ENCODE measurements around the gene RERG. TPM values are rescaled to one million over a fixed set of nuclear protein-coding genes. Genes with fewer than 3 reads are reported as not detected.

RERG gene
- total RNA-seq, 2 experiments from 2014 or later = not detected

- ATAC-seq = no peak
- TF ChIP-seq, protein P1, sequence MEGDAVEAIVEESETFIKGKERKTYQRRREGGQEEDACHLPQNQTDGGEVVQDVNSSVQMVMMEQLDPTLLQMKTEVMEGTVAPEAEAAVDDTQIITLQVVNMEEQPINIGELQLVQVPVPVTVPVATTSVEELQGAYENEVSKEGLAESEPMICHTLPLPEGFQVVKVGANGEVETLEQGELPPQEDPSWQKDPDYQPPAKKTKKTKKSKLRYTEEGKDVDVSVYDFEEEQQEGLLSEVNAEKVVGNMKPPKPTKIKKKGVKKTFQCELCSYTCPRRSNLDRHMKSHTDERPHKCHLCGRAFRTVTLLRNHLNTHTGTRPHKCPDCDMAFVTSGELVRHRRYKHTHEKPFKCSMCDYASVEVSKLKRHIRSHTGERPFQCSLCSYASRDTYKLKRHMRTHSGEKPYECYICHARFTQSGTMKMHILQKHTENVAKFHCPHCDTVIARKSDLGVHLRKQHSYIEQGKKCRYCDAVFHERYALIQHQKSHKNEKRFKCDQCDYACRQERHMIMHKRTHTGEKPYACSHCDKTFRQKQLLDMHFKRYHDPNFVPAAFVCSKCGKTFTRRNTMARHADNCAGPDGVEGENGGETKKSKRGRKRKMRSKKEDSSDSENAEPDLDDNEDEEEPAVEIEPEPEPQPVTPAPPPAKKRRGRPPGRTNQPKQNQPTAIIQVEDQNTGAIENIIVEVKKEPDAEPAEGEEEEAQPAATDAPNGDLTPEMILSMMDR (IDR thresholded peaks at IDR 0.05) = no peak
- intact Hi-C loops (cut with micrococcal nuclease) = no loop called here
- ChIA-PET CTCF (interaction anchor here (1.0 kb wide), 1 partner anchor 28 kb away, joined by 3 read pairs; the partner anchor contains the start of gene RERG), POLR2A (no interaction called here)
- no peaks in the 10 kb centered on the region for H3K9me3 Mint-ChIP-seq
- H3K4me3 Mint-ChIP-seq = no peak overlapping the region
- H3K4me1 Mint-ChIP-seq (ENCODE audit: low read depth) = no peaks in the 10 kb centered on the region
- H3K27me3 Mint-ChIP-seq = peaks cover 7% of the 10 kb centered on the region
- no peak overlapping the region for H3K27ac Mint-ChIP-seq
- H3K36me3 Mint-ChIP-seq (ENCODE audit: low read depth) = no peaks in the 10 kb centered on the region
- DNase-seq = no peak
These were observed 28.5 kb downstream of the RERG start for GRCh38 chr12:15192720-15193119.

GRCh38 chr12:15188127-15188526 lies 33.1 kb downstream of the RERG start:
- CTCF ChIA-PET = interaction anchor here (0.7 kb wide), 1 partner anchor 31 kb away, joined by 3 read pairs; no protein-coding TSS in a partner anchor
- H3K36me3 Mint-ChIP-seq (ENCODE audit: low read depth) = no peaks in the 10 kb centered on the region
- H3K27me3 Mint-ChIP-seq = peaks cover 3% of the 10 kb centered on the region
- TF ChIP-seq, protein P1 (IDR thresholded peaks at IDR 0.05) = no peak
- H3K9me3 Mint-ChIP-seq = no peaks in the 10 kb centered on the region
- ATAC-seq (no peak), DNase-seq (no peak)
- POLR2A ChIA-PET = no interaction called here
- intact Hi-C loops (cut with micrococcal nuclease) = no loop called here
- H3K4me1 Mint-ChIP-seq (ENCODE audit: low read depth) = no peaks in the 10 kb centered on the region
- H3K27ac Mint-ChIP-seq = no peak overlapping the region
- no peak overlapping the region for H3K4me3 Mint-ChIP-seq

GRCh38 chr12:15186597-15186996 lies 34.6 kb downstream of the RERG start:
- Mint-ChIP-seq H3K4me1 (ENCODE audit: low read depth) (no peaks in the 10 kb centered on the region), H3K36me3 (ENCODE audit: low read depth) (no peaks in the 10 kb centered on the region), H3K4me3 (no peak overlapping the region), H3K9me3 (no peaks in the 10 kb centered on the region), H3K27ac (no peak overlapping the region), H3K27me3 (peaks cover 3% of the 10 kb centered on the region)
- ChIA-PET CTCF (interaction anchor here (0.8 kb wide), 1 partner anchor 34 kb away, joined by 3 read pairs; the partner anchor contains the start of gene RERG), POLR2A (no interaction called here)
- DNase-seq (no peak), ATAC-seq (no peak)
- TF ChIP-seq, protein P1 (IDR thresholded peaks at IDR 0.05) = no peak
- intact Hi-C loops (cut with micrococcal nuclease) = no loop called here

GRCh38 chr12:15184484-15184883 lies 36.7 kb downstream of the RERG start:
- Mint-ChIP-seq H3K36me3 (ENCODE audit: low read depth) (no peaks in the 10 kb centered on the region), H3K4me1 (ENCODE audit: low read depth) (no peaks in the 10 kb centered on the region), H3K4me3 (no peak overlapping the region), H3K27ac (no peak overlapping the region), H3K27me3 (peaks cover 5% of the 10 kb centered on the region), H3K9me3 (no peaks in the 10 kb centered on the region)
- intact Hi-C loops (cut with micrococcal nuclease) = no loop called here
- TF ChIP-seq, protein P1 (IDR thresholded peaks at IDR 0.05) = no peak
- ATAC-seq (no peak), DNase-seq (no peak)
- ChIA-PET CTCF (no interaction called here), POLR2A (no interaction called here)

GRCh38 chr12:15183821-15184220 lies 37.4 kb downstream of the RERG start:
- Mint-ChIP-seq H3K9me3 (no peaks in the 10 kb centered on the region), H3K36me3 (ENCODE audit: low read depth) (no peaks in the 10 kb centered on the region), H3K4me1 (ENCODE audit: low read depth) (no peaks in the 10 kb centered on the region), H3K27me3 (peaks cover 5% of the 10 kb centered on the region), H3K4me3 (no peak overlapping the region), H3K27ac (no peak overlapping the region)
- CTCF ChIA-PET = no interaction called here
- no peak for DNase-seq
- TF ChIP-seq, protein P1 (IDR thresholded peaks at IDR 0.05) = no peak
- intact Hi-C loops (cut with micrococcal nuclease) = no loop called here
- ATAC-seq = no peak
- POLR2A ChIA-PET = interaction anchor here (0.6 kb wide), 1 partner anchor 409 kb away, joined by 4 read pairs; no protein-coding TSS in a partner anchor
